Activated naive CD4-positive, alpha-beta T cell treated with Interleukin-2 at 50 U/mL for 16 hours (primary cell): ENCODE results near the gene GLIPR1.
"Not testable (repeated sequence)": the region's sequence is repeated elsewhere in the genome, so short reads cannot be mapped to it uniquely, and the experiment has no call there.

Source experiments
- DNase-seq: peaks from one replicate; pipeline ENCODE4 v3.0.0-alpha.2; 2020

Gene GLIPR1

GRCh38 chr12:75480469-75480949 lies at the start of gene GLIPR1:
Gene GLIPR1, plus strand, starts transcription at chr12:75480755. Its CDS starts 126 bp downstream, at chr12:75480881.
- peak; percentile 80 for DNase-seq

- no peak for DNase-seq
These were observed 47.6 kb upstream of the GLIPR1 start for GRCh38 chr12:75432924-75433323.

GRCh38 chr12:75437564-75437963 lies 43.0 kb upstream of the GLIPR1 start:
- DNase-seq: no peak

- DNase-seq: no peak
These were observed 42.3 kb upstream of the GLIPR1 start for GRCh38 chr12:75438059-75438754.

GRCh38 chr12:75439048-75439447 lies 41.5 kb upstream of the GLIPR1 start:
- DNase-seq: no peak

- no peak for DNase-seq
These were observed 40.6 kb upstream of the GLIPR1 start for GRCh38 chr12:75439930-75440329.

GRCh38 chr12:75441687-75442449 lies 38.7 kb upstream of the GLIPR1 start:
- not testable (repeated sequence) for DNase-seq

GRCh38 chr12:75442454-75442853 lies 38.1 kb upstream of the GLIPR1 start:
- not testable (repeated sequence) for DNase-seq

GRCh38 chr12:75443709-75444108 lies 36.8 kb upstream of the GLIPR1 start:
- no peak for DNase-seq

GRCh38 chr12:75444429-75445136 lies 36.0 kb upstream of the GLIPR1 start:
- no peak for DNase-seq

GRCh38 chr12:75445137-75445507 lies 35.4 kb upstream of the GLIPR1 start:
- DNase-seq: not testable (repeated sequence)

GRCh38 chr12:75446857-75447256 lies 33.7 kb upstream of the GLIPR1 start:
- no peak for DNase-seq

- no peak for DNase-seq
These were observed 32.7 kb upstream of the GLIPR1 start for GRCh38 chr12:75447691-75448393.

- DNase-seq: no peak
These were observed 27.8 kb upstream of the GLIPR1 start for GRCh38 chr12:75452675-75453330.

- DNase-seq: no peak
These were observed 24.7 kb upstream of the GLIPR1 start for GRCh38 chr12:75455839-75456238.

- DNase-seq: no peak
These were observed 23.4 kb upstream of the GLIPR1 start for GRCh38 chr12:75457191-75457590.

GRCh38 chr12:75457866-75458265 lies 22.7 kb upstream of the GLIPR1 start:
- DNase-seq: not testable (repeated sequence)

- no peak for DNase-seq
These were observed 20.8 kb upstream of the GLIPR1 start for GRCh38 chr12:75459755-75460154.

- no peak for DNase-seq
These were observed 20.4 kb upstream of the GLIPR1 start for GRCh38 chr12:75460204-75460603.

GRCh38 chr12:75471902-75472890 lies 8.4 kb upstream of the GLIPR1 start:
- DNase-seq: no peak

- no peak for DNase-seq
These were observed 6.4 kb upstream of the GLIPR1 start for GRCh38 chr12:75474116-75474515.
